ENCODE data around the gene FIBP. TPM values are rescaled to one million over a fixed set of nuclear protein-coding genes. Genes with fewer than 3 reads are reported as not detected.
A peak's percentile ranks its signal among the peaks of the same experiment; 100 is the strongest.
"Not testable (repeated sequence)": the region's sequence is repeated elsewhere in the genome, so short reads cannot be mapped to it uniquely, and the experiment has no call there.

FIBP gene
- total RNA-seq, 1 experiment from 2014 or later, result 221 TPM

GRCh38 chr11:65894034-65894591, 5.8 kb upstream of the FIBP start:
- ChIA-PET CTCF (no interaction called here), POLR2A (ENCODE audit: unreplicated experiment) (interaction anchor here (0.5 to 0.7 kb wide), 4 partner anchors 9 to 406 kb away, joined by 3 to 5 read pairs (median 3); no protein-coding TSS in a partner anchor)
- Histone ChIP-seq H3F3A (ENCODE audit: low read length, unreplicated experiment) (peaks cover 64% of the 10 kb centered on the region), H3K79me2 (ENCODE audit: low read length) (peaks cover 58% of the 10 kb centered on the region), H3K4me3 (ENCODE audit: low read length) (peak overlapping the region; percentile 72), H3K36me3 (ENCODE audit: low read depth, low read length) (peaks cover 56% of the 10 kb centered on the region), H3K27me3 (ENCODE audit: low read length) (no peaks in the 10 kb centered on the region), H3K9me2 (replicated peaks; ENCODE audit: low read length) (no peaks in the 10 kb centered on the region), H3K9ac (ENCODE audit: low read length) (no peak overlapping the region), H3K27ac (ENCODE audit: low read length) (peak overlapping the region; percentile 13; the same call in 1 of the 2 replicates), H3K9me3 (ENCODE audit: low read length) (no peaks in the 10 kb centered on the region), H4K20me1 (ENCODE audit: low read length) (peaks cover 58% of the 10 kb centered on the region), H3K4me2 (ENCODE audit: low read length) (peak overlapping the region; percentile 96), H3K4me1 (ENCODE audit: insufficient read depth, low read length) (peaks cover 42% of the 10 kb centered on the region), H2AFZ (ENCODE audit: low read length) (no peak overlapping the region)
- DNase-seq, result peak; percentile 37
- BruUV-seq (replicated peaks), result no TSS peak
- TF ChIP-seq CTCF (conservative IDR thresholded peaks at IDR 0.05; ENCODE audit: low read depth, low read length) (peak; percentile 18; the same call in 1 of the 2 replicates), EZH2 (IDR thresholded peaks at IDR 0.05; ENCODE audit: low read length, unreplicated experiment) (no peak)
- ATAC-seq, result no peak
- intact Hi-C loops (cut with micrococcal nuclease), result no loop called here

- ATAC-seq, result no peak
- peak overlapping the region; percentile 72 for H3K4me3 ChIP-seq (ENCODE audit: low read length)
- peaks cover 44% of the 10 kb centered on the region for H3K36me3 ChIP-seq (ENCODE audit: low read depth, low read length)
- H3K9me2 ChIP-seq (replicated peaks; ENCODE audit: low read length), result no peaks in the 10 kb centered on the region
- TF ChIP-seq EZH2 (IDR thresholded peaks at IDR 0.05; ENCODE audit: low read length, unreplicated experiment), result no peak
- peak overlapping the region; percentile 96 for H3K4me2 ChIP-seq (ENCODE audit: low read length)
- no peak overlapping the region for H2AFZ ChIP-seq (ENCODE audit: low read length)
- H3F3A ChIP-seq (ENCODE audit: low read length, unreplicated experiment), result peaks cover 58% of the 10 kb centered on the region
- H3K27me3 ChIP-seq (ENCODE audit: low read length), result no peaks in the 10 kb centered on the region
- H3K9ac ChIP-seq (ENCODE audit: low read length), result no peak overlapping the region
- peak overlapping the region; percentile 58; the same call in 1 of the 2 replicates for H3K27ac ChIP-seq (ENCODE audit: low read length)
- H3K79me2 ChIP-seq (ENCODE audit: low read length), result peaks cover 49% of the 10 kb centered on the region
- no peaks in the 10 kb centered on the region for H3K9me3 ChIP-seq (ENCODE audit: low read length)
- H3K4me1 ChIP-seq (ENCODE audit: insufficient read depth, low read length), result peaks cover 47% of the 10 kb centered on the region
- POLR2A ChIA-PET (ENCODE audit: unreplicated experiment), result interaction anchor here (0.7 to 4.5 kb wide), 4 partner anchors 10 to 255 kb away, joined by 3 to 35 read pairs (median 19); partner anchors contain the start of gene SIPA1
- peaks cover 46% of the 10 kb centered on the region for H4K20me1 ChIP-seq (ENCODE audit: low read length)
- DNase-seq, result peak; percentile 47
- CTCF ChIA-PET, result no interaction called here
- no TSS peak for BruUV-seq (replicated peaks)
- intact Hi-C loops (cut with micrococcal nuclease), result no loop called here
Observed at GRCh38 chr11:65892661-65893317, 4.5 kb upstream of the FIBP start.

GRCh38 chr11:65892137-65892540, 3.9 kb upstream of the FIBP start:
- Histone ChIP-seq H3F3A (ENCODE audit: low read length, unreplicated experiment) (peaks cover 52% of the 10 kb centered on the region), H3K79me2 (ENCODE audit: low read length) (peaks cover 49% of the 10 kb centered on the region), H4K20me1 (ENCODE audit: low read length) (peaks cover 40% of the 10 kb centered on the region), H3K36me3 (ENCODE audit: low read depth, low read length) (peaks cover 37% of the 10 kb centered on the region), H3K9ac (ENCODE audit: low read length) (peak overlapping the region; percentile 48; the same call in 1 of the 2 replicates), H3K4me3 (ENCODE audit: low read length) (peak overlapping the region; percentile 72), H3K27ac (ENCODE audit: low read length) (peak overlapping the region; percentile 58), H3K4me1 (ENCODE audit: insufficient read depth, low read length) (peaks cover 52% of the 10 kb centered on the region), H3K4me2 (ENCODE audit: low read length) (peak overlapping the region; percentile 96)
- H3K9me2 ChIP-seq (replicated peaks; ENCODE audit: low read length); DNase-seq; H3K9me3 ChIP-seq (ENCODE audit: low read length); H3K27me3 ChIP-seq (ENCODE audit: low read length); CTCF ChIA-PET; H2AFZ ChIP-seq (ENCODE audit: low read length); BruUV-seq (replicated peaks); intact Hi-C loops (cut with micrococcal nuclease): not testable (repeated sequence)
- POLR2A ChIA-PET (ENCODE audit: unreplicated experiment), result interaction anchor here (1.0 to 4.5 kb wide), 4 partner anchors 8 to 24 kb away, joined by 3 to 35 read pairs (median 22); partner anchors contain the start of gene FOSL1
- ATAC-seq, result peak; percentile 0; the same call in 1 of the 2 replicates
